IMR-90 (cell line): Measurements from ENCODE around the gene SF3B3. TPM values are rescaled to one million over a fixed set of nuclear protein-coding genes. Genes with fewer than 3 reads are reported as not detected.

Source experiments
- ATAC-seq: fragments of 200-7000 bp; cut with Tn5 transposase; 2 replicates; pipeline ENCODE4 v1.9.1; 2020; ENCODE audit warnings: low read depth, mild to moderate bottlenecking, moderate library complexity
- BruUV-seq: library from RNA; stranded (reverse); fragments of 400-500 nt; replicated peaks from 2 replicates; lab custom pipeline; 2021; lab: Mats Ljungman, UMichigan
- CTCF ChIA-PET: fragments of 300-600 bp; formaldehyde crosslinking; extraction: SDS; loops from one replicate; lab custom pipeline; 2021; ENCODE audit warnings: antibody characterized with exemption; lab: Yijun Ruan, JAX
- POLR2A ChIA-PET: fragments of 300-600 bp; sonication (Branson Sonifier 250); formaldehyde crosslinking; loops from one replicate; lab custom pipeline; 2022; ENCODE audit warnings: antibody characterized with exemption; ENCODE audit not compliant: unreplicated experiment; lab: Charles Lee
- DNase-seq: peaks from one replicate; pipeline ENCODE4 v3.0.0; 2013
- H2AFZ ChIP-seq: replicated peaks from 2 replicates; pipeline ENCODE3; 2013; ENCODE audit warnings: low read length, mild to moderate bottlenecking; ENCODE audit not compliant: poor library complexity
- H2AK5ac ChIP-seq: 2 replicates; pipeline ENCODE4 v1.6.1; 2013; ENCODE audit warnings: low read depth, low read length, inconsistent platforms
- H2AK9ac ChIP-seq: replicated peaks from 2 replicates; pipeline ENCODE3; 2013; ENCODE audit warnings: mild to moderate bottlenecking, low read depth, low read length, moderate library complexity; ENCODE audit not compliant: poor library complexity
- H2BK120ac ChIP-seq: 2 replicates; pipeline ENCODE4 v1.6.1; 2013; ENCODE audit warnings: low read depth, low read length, inconsistent platforms
- H2BK15ac ChIP-seq: 3 replicates; pipeline ENCODE4 v1.6.1; 2013; ENCODE audit warnings: low read depth, low read length, inconsistent platforms
- H2BK20ac ChIP-seq: 2 replicates; pipeline ENCODE4 v1.6.1; 2013; ENCODE audit warnings: low read depth, mild to moderate bottlenecking, inconsistent platforms, low read length, moderate library complexity
- H2BK5ac ChIP-seq: 2 replicates; pipeline ENCODE4 v1.6.1; 2013; ENCODE audit warnings: mild to moderate bottlenecking, low read depth, low read length, inconsistent platforms; ENCODE audit not compliant: poor library complexity, severe bottlenecking
- H3K14ac ChIP-seq: replicated peaks from 2 replicates; pipeline ENCODE4 v1.6.1; 2013; ENCODE audit warnings: low read depth, low read length, inconsistent platforms
- H3K18ac ChIP-seq: 2 replicates; pipeline ENCODE4 v1.6.1; 2013; ENCODE audit warnings: low read depth, low read length, control low read depth
- H3K23ac ChIP-seq: 2 replicates; pipeline ENCODE4 v1.6.1; 2013; ENCODE audit warnings: low read depth, low read length, inconsistent platforms
- H3K27ac ChIP-seq: 2 replicates; pipeline ENCODE4 v1.5.1; 2013; ENCODE audit warnings: mild to moderate bottlenecking, control low read depth, low read length; ENCODE audit not compliant: insufficient read depth
- H3K27me3 ChIP-seq: 2 replicates; pipeline ENCODE4 v1.6.1; 2013; ENCODE audit warnings: low read length; ENCODE audit not compliant: control insufficient read depth, insufficient read depth
- H3K36me3 ChIP-seq: 2 replicates; pipeline ENCODE4 v1.6.1; 2013; ENCODE audit warnings: low read length, mixed read lengths; ENCODE audit not compliant: control insufficient read depth, insufficient read depth
- H3K4ac ChIP-seq: 2 replicates; pipeline ENCODE4 v1.6.1; 2013; ENCODE audit warnings: low read depth, low read length, inconsistent platforms
- H3K4me1 ChIP-seq: 2 replicates; pipeline ENCODE4 v1.6.1; 2013; ENCODE audit warnings: low read length, mixed read lengths; ENCODE audit not compliant: control insufficient read depth, insufficient read depth
- H3K4me2 ChIP-seq: 2 replicates; pipeline ENCODE4 v1.6.1; 2013; ENCODE audit warnings: low read depth, mild to moderate bottlenecking, control low read depth, low read length, moderate library complexity
- H3K4me3 ChIP-seq: 2 replicates; pipeline ENCODE4 v1.5.1; 2013; ENCODE audit warnings: low read depth, mild to moderate bottlenecking, control low read depth, low read length, moderate library complexity; ENCODE audit not compliant: insufficient read depth
- H3K56ac ChIP-seq: 2 replicates; pipeline ENCODE4 v1.6.1; 2013; ENCODE audit warnings: low read length, inconsistent platforms; ENCODE audit not compliant: insufficient read depth; ENCODE audit errors: extremely low read depth
- H3K79me1 ChIP-seq, 2 experiments: 2 replicates each; pipeline ENCODE4 v1.6.1; 2013; ENCODE audit warnings: low read length in 2 of 2, inconsistent platforms in 1 of 2, low read depth in 1 of 2
- H3K9ac ChIP-seq: 2 replicates; pipeline ENCODE4 v1.6.1; 2013; ENCODE audit warnings: low read depth, low read length, control low read depth
- H3K9me1 ChIP-seq: 2 replicates; pipeline ENCODE4 v1.6.1; 2013; ENCODE audit warnings: low read length, inconsistent platforms; ENCODE audit not compliant: insufficient read depth
- H3K9me3 ChIP-seq: 2 replicates; pipeline ENCODE4 v1.6.1; 2013; ENCODE audit warnings: low read length; ENCODE audit not compliant: control insufficient read depth, insufficient read depth
- H4K20me1 ChIP-seq: 2 replicates; pipeline ENCODE4 v1.6.1; 2013; ENCODE audit warnings: low read length, inconsistent platforms; ENCODE audit not compliant: insufficient read depth
- H4K5ac ChIP-seq: 2 replicates; pipeline ENCODE4 v1.6.1; 2013; ENCODE audit warnings: mild to moderate bottlenecking, low read depth, low read length, control low read depth
- H4K8ac ChIP-seq, 2 experiments: 2 replicates each; pipeline ENCODE4 v1.6.1; 2013; ENCODE audit warnings: low read depth in 2 of 2, low read length in 2 of 2, control low read depth in 1 of 2, inconsistent platforms in 1 of 2
- H4K91ac ChIP-seq: 2 replicates; pipeline ENCODE4 v1.6.1; 2013; ENCODE audit warnings: low read depth, low read length, inconsistent platforms; ENCODE audit not compliant: insufficient read depth
- BHLHE40 ChIP-seq: fragments of 150-350 bp; IDR thresholded peaks from 2 replicates; pipeline ENCODE4 v1.6.1; 2016; ENCODE audit warnings: mild to moderate bottlenecking, low read depth, low read length
- CEBPB ChIP-seq: IDR thresholded peaks from 2 replicates; pipeline ENCODE4 v1.6.1; 2012; ENCODE audit warnings: low read depth, low read length, improper control_type of control experiment
- CHD1 ChIP-seq: IDR thresholded peaks from 2 replicates; pipeline ENCODE4 v1.6.1; 2012; ENCODE audit warnings: low read depth, low read length, improper control_type of control experiment
- FOS ChIP-seq: fragments of 150-350 bp; IDR thresholded peaks from 2 replicates; pipeline ENCODE4 v1.6.1; 2016; ENCODE audit warnings: low read depth, low read length
- MAFK ChIP-seq: IDR thresholded peaks from 2 replicates; pipeline ENCODE4 v1.6.1; 2012; ENCODE audit warnings: low read depth, low read length, improper control_type of control experiment
- MAZ ChIP-seq: IDR thresholded peaks from 2 replicates; pipeline ENCODE4 v1.6.1; 2012; ENCODE audit warnings: low read depth, mild to moderate bottlenecking, low read length, improper control_type of control experiment, moderate library complexity, borderline replicate concordance
- MXI1 ChIP-seq: IDR thresholded peaks from 2 replicates; pipeline ENCODE4 v1.6.1; 2012; ENCODE audit warnings: low read depth, mild to moderate bottlenecking, low read length, moderate library complexity, borderline replicate concordance
- NFE2L2 ChIP-seq: fragments of 150-350 bp; IDR thresholded peaks from 2 replicates; pipeline ENCODE4 v1.6.1; 2016; ENCODE audit warnings: low read depth, mild to moderate bottlenecking, low read length
- POLR2A ChIP-seq: IDR thresholded peaks from 2 replicates; pipeline ENCODE4 v1.6.1; 2012; ENCODE audit warnings: mild to moderate bottlenecking, low read depth, low read length
- RAD21 ChIP-seq: IDR thresholded peaks from 2 replicates; pipeline ENCODE4 v1.6.1; 2012; ENCODE audit warnings: low read length, improper control_type of control experiment
- RCOR1 ChIP-seq: IDR thresholded peaks from 2 replicates; pipeline ENCODE4 v1.6.1; 2012; ENCODE audit warnings: mild to moderate bottlenecking, low read length, improper control_type of control experiment; ENCODE audit not compliant: insufficient replicate concordance
- RFX5 ChIP-seq: IDR thresholded peaks from 2 replicates; pipeline ENCODE4 v1.8.0; 2012; ENCODE audit warnings: low read depth, mild to moderate bottlenecking, low read length, moderate library complexity
- SMC3 ChIP-seq: fragments of 150-350 bp; IDR thresholded peaks from 2 replicates; pipeline ENCODE4 v1.6.1; 2016; ENCODE audit warnings: low read depth, mild to moderate bottlenecking, antibody characterized with exemption, low read length, moderate library complexity
- WGBS, 2 experiments: methylation state at CpG; one replicate each; pipeline versions ENCODE4 v1.1.5 to v1.1.7; 2013; ENCODE audit warnings: missing lambda C conversion rate in 2 of 2; ENCODE audit not compliant: insufficient read length in 1 of 2; ENCODE audit errors: extremely low coverage in 2 of 2; 5-methylcytosine and 5-hydroxymethylcytosine counted together
- dilution Hi-C: fragments of 300-500 bp; cut with HindIII; formaldehyde crosslinking; loops from one replicate; pipeline ENCODE4 v1.14.3; 2018; ENCODE audit warnings: low sequenced_read_pairs; ENCODE audit not compliant: unreplicated experiment
- in situ Hi-C: fragments of 300-500 bp; cut with MboI; formaldehyde crosslinking; loops from 3 replicates; pipeline ENCODE4 v1.14.3; 2019; ENCODE audit warnings: low sequenced_read_pairs, inconsistent platforms, mixed read lengths
- intact Hi-C: fragments of 100-400 bp; cut with micrococcal nuclease; formaldehyde crosslinking; loops from 2 replicates; pipeline ENCODE4 v1.10.0; 2022
- polyA plus RNA-seq, 3 experiments: library from polyadenylated mRNA; depleted of rRNA; stranded (reverse); fragments of >200 nt; gene quantifications; 2 replicates each; pipeline ENCODE4 v1.2.3, GENCODE V29; 2012; ENCODE audit warnings: low replicate concordance in 1 of 3
- total RNA-seq: library from RNA; depleted of rRNA; stranded (reverse); fragments of >200 nt; gene quantifications from 2 replicates; pipeline ENCODE4 v1.2.3, GENCODE V29; 2012
- TF ChIP-seq, protein P1 (sequence below): conservative IDR thresholded peaks from 2 replicates; pipeline ENCODE4 v1.5.1; 2012; ENCODE audit warnings: mild to moderate bottlenecking, low read depth, low read length, improper control_type of control experiment
- TF ChIP-seq, protein P2 (sequence below): fragments of 150-350 bp; IDR thresholded peaks from 2 replicates; pipeline ENCODE4 v1.6.1; 2016; ENCODE audit warnings: low read depth, mild to moderate bottlenecking, low read length, moderate library complexity, borderline replicate concordance
- TF ChIP-seq, protein P3 (sequence below): fragments of 150-350 bp; IDR thresholded peaks from 2 replicates; pipeline ENCODE4 v1.6.1; 2017; ENCODE audit warnings: mild to moderate bottlenecking, antibody characterized with exemption, low read length, low read depth

Gene SF3B3
- total and polyA plus RNA-seq, 2 of the 4 experiments (the other 2 are of a cell fraction): 97.9 to 134 TPM

DNA sequence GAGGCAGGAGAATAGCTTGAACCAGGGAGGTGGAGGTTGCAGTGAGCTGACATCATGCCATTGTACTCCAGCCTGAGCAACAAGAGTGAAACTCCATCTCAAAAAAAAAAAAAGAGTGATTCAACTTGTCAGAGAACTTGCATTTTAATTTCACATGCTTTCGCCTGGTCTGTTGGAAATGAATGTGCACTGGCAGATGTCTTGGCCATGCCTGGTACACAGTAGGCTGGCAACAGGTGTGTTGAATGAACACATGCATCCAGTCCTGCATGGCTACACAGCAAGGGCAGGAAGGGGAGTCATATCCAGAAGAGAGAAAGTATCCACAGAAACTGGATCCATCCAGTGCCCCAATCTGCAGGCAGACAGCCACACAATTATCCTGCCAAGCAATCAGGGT lies 11.8 kb upstream of the SF3B3 start:
- Histone ChIP-seq H2BK120ac (no peak overlapping the region), H3K4me1 (no peaks in the 10 kb centered on the region; the same call in 1 of the 2 replicates), H3K56ac (no peak overlapping the region), H3K4ac (no peak overlapping the region), H3K36me3 (peaks cover 46% of the 10 kb centered on the region), H3K9me1 (peaks cover 4% of the 10 kb centered on the region), H3K9ac (no peak overlapping the region), H2BK15ac (no peak overlapping the region), H4K8ac (no peak overlapping the region), H3K79me1 (peaks cover 0 to 4% of the 10 kb centered on the region in 2 experiments; a peak in 1 of 4 replicates), H3K18ac (no peak overlapping the region), H4K5ac (no peak overlapping the region), H3K9me3 (no peaks in the 10 kb centered on the region), H4K91ac (no peak overlapping the region), H2BK20ac (no peak overlapping the region), H2BK5ac (no peak overlapping the region), H3K27me3 (no peaks in the 10 kb centered on the region), H3K4me2 (no peak overlapping the region), H2AK5ac (no peak overlapping the region), H3K23ac (no peak overlapping the region), H3K27ac (no peak overlapping the region), H2AFZ (no peak overlapping the region), H3K4me3 (no peak overlapping the region), H3K14ac (no peak overlapping the region), H4K20me1 (no peaks in the 10 kb centered on the region), H2AK9ac (no peak overlapping the region)
- ChIA-PET POLR2A (no interaction called here), CTCF (no interaction called here)
- in situ Hi-C loops: no loop called here
- ATAC-seq (no peak), DNase-seq (no peak)
- dilution Hi-C loops: no loop called here
- TF ChIP-seq, protein P1, sequence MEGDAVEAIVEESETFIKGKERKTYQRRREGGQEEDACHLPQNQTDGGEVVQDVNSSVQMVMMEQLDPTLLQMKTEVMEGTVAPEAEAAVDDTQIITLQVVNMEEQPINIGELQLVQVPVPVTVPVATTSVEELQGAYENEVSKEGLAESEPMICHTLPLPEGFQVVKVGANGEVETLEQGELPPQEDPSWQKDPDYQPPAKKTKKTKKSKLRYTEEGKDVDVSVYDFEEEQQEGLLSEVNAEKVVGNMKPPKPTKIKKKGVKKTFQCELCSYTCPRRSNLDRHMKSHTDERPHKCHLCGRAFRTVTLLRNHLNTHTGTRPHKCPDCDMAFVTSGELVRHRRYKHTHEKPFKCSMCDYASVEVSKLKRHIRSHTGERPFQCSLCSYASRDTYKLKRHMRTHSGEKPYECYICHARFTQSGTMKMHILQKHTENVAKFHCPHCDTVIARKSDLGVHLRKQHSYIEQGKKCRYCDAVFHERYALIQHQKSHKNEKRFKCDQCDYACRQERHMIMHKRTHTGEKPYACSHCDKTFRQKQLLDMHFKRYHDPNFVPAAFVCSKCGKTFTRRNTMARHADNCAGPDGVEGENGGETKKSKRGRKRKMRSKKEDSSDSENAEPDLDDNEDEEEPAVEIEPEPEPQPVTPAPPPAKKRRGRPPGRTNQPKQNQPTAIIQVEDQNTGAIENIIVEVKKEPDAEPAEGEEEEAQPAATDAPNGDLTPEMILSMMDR: no peak
- TF ChIP-seq CEBPB (no peak), FOS (no peak), CHD1 (no peak), RFX5 (no peak), MAZ (no peak), NFE2L2 (no peak), MXI1 (no peak), RAD21 (no peak), MAFK (no peak), BHLHE40 (no peak), RCOR1 (no peak), SMC3 (no peak), POLR2A (no peak)
- TF ChIP-seq, protein P2, sequence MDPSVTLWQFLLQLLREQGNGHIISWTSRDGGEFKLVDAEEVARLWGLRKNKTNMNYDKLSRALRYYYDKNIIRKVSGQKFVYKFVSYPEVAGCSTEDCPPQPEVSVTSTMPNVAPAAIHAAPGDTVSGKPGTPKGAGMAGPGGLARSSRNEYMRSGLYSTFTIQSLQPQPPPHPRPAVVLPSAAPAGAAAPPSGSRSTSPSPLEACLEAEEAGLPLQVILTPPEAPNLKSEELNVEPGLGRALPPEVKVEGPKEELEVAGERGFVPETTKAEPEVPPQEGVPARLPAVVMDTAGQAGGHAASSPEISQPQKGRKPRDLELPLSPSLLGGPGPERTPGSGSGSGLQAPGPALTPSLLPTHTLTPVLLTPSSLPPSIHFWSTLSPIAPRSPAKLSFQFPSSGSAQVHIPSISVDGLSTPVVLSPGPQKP: no peak
- TF ChIP-seq, protein P3, sequence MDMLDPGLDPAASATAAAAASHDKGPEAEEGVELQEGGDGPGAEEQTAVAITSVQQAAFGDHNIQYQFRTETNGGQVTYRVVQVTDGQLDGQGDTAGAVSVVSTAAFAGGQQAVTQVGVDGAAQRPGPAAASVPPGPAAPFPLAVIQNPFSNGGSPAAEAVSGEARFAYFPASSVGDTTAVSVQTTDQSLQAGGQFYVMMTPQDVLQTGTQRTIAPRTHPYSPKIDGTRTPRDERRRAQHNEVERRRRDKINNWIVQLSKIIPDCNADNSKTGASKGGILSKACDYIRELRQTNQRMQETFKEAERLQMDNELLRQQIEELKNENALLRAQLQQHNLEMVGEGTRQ: no peak
- no TSS peak for BruUV-seq
- intact Hi-C loops: no loop called here
- no CpG with 5 or more reads among the region's 1 CpG for WGBS, 2 experiments
